HepG2 (cell line): Measurements from ENCODE around the gene KANK3. TPM values are rescaled to one million over a fixed set of nuclear protein-coding genes. Genes with fewer than 3 reads are reported as not detected.
A peak's percentile ranks its signal among the peaks of the same experiment; 100 is the strongest.

Experiments
- ATAC-seq: fragments of 200-7000 bp; cut with Tn5 transposase; 3 replicates; pipeline ENCODE4 v1.9.1; 2020; ENCODE audit warnings: mild to moderate bottlenecking, moderate library complexity
- BruUV-seq: library from RNA; stranded (reverse); fragments of 400-500 nt; replicated peaks from 2 replicates; lab custom pipeline; 2021; lab: Mats Ljungman, UMichigan
- CTCF ChIA-PET: fragments of 300-600 bp; formaldehyde crosslinking; extraction: SDS; loops from one replicate; lab custom pipeline; 2021; ENCODE audit warnings: low total read pairs, inconsistent platforms, low intra/inter-chr PET ratio; lab: Yijun Ruan, JAX
- POLR2A ChIA-PET: fragments of 350-600 bp; sonication (Branson Sonifier 250); formaldehyde crosslinking; loops from one replicate; lab custom pipeline; 2020; ENCODE audit warnings: antibody characterized with exemption, inconsistent platforms; lab: Yijun Ruan, JAX
- DNase-seq: peaks from one replicate; pipeline ENCODE4 v3.0.0-alpha.2; 2015; ENCODE audit warnings: low spot score
- FAIRE-seq: peaks from 3 replicates; lab custom pipeline; 2011; peaks lifted over from hg19 to GRCh38; lab: Jason Lieb, UNC
- H2AFZ ChIP-seq: one replicate; pipeline ENCODE4 v1.6.1; 2011; ENCODE audit warnings: low read length, inconsistent platforms
- H3K27ac ChIP-seq: fragments of 300-600 bp; 3 replicates; pipeline ENCODE4 v1.8.0; 2011; ENCODE audit warnings: mixed run types, mild to moderate bottlenecking, mixed read lengths, low read length, inconsistent platforms; ENCODE audit not compliant: insufficient read depth; ENCODE audit errors: extremely low read length
- H3K27me3 ChIP-seq, 2 experiments: fragments of 200-600 bp in 1 of 2; 2 replicates in 1 of 2; 3 replicates in 1 of 2; pipeline versions ENCODE4 v1.6.0 to v1.8.0; 2011; ENCODE audit warnings: low read length in 2 of 2, mild to moderate bottlenecking in 2 of 2, moderate library complexity in 2 of 2, inconsistent platforms in 1 of 2; ENCODE audit not compliant: insufficient read depth in 2 of 2, control insufficient read depth in 1 of 2
- H3K36me3 ChIP-seq, 2 experiments: fragments of 200-600 bp in 1 of 2; replicated peaks in 1 of 2; 2 replicates in 1 of 2; 3 replicates in 1 of 2; pipeline versions ENCODE4 v1.5.1 to v1.8.0; 2011; ENCODE audit warnings: low read length in 2 of 2, inconsistent platforms in 1 of 2; ENCODE audit not compliant: insufficient read depth in 2 of 2, control insufficient read depth in 1 of 2
- H3K4me1 ChIP-seq: 2 replicates; pipeline ENCODE4 v1.5.1; 2012; ENCODE audit warnings: low read length, inconsistent platforms; ENCODE audit not compliant: insufficient read depth
- H3K4me2 ChIP-seq: 2 replicates; pipeline ENCODE4 v1.6.0; 2011; ENCODE audit warnings: low read depth, low read length, inconsistent platforms
- H3K4me3 ChIP-seq, 3 experiments: fragments of 200-600 bp in 1 of 3; sonication (generic), shearing (Covaris generic) in 1 of 3; replicated peaks in 1 of 3; 2 replicates each; pipeline ENCODE4 v1.5.1; 2011 to 2016; ENCODE audit warnings: low read length in 3 of 3, inconsistent platforms in 2 of 3, low read depth in 2 of 3, mild to moderate bottlenecking in 2 of 3, control low read depth in 1 of 3, mixed read lengths in 1 of 3; ENCODE audit not compliant: insufficient read depth in 1 of 3
- H3K79me2 ChIP-seq: one replicate; pipeline ENCODE4 v1.6.1; 2011; ENCODE audit warnings: low read length, inconsistent platforms; ENCODE audit not compliant: insufficient read depth
- H3K9ac ChIP-seq: 2 replicates; pipeline ENCODE4 v1.6.0; 2011; ENCODE audit warnings: mild to moderate bottlenecking, low read depth, low read length, inconsistent platforms; ENCODE audit not compliant: insufficient read depth
- H3K9me3 ChIP-seq: 2 replicates; pipeline ENCODE4 v1.5.1; 2012; ENCODE audit warnings: mild to moderate bottlenecking, low read length
- H4K20me1 ChIP-seq: 2 replicates; pipeline ENCODE4 v1.6.0; 2011; ENCODE audit warnings: inconsistent platforms, mild to moderate bottlenecking, low read length, moderate library complexity; ENCODE audit not compliant: insufficient read depth
- KAT7 ChIP-seq: IDR thresholded peaks from 2 replicates; pipeline ENCODE4 v1.6.1; 2018; ENCODE audit warnings: borderline replicate concordance, missing compliant biosample characterization
- MEF2D ChIP-seq: sonication (generic); formaldehyde crosslinking; IDR thresholded peaks from 2 replicates; pipeline ENCODE4 v1.5.1; 2020; ENCODE audit warnings: mild to moderate bottlenecking, missing genetic modification reagents
- NFIC ChIP-seq: IDR thresholded peaks from 2 replicates; pipeline ENCODE4 v1.6.1; 2012; ENCODE audit warnings: mild to moderate bottlenecking, low read length, inconsistent platforms
- ZNF253 ChIP-seq: sonication (generic); formaldehyde crosslinking; IDR thresholded peaks from 2 replicates; pipeline ENCODE4 v1.8.0; 2022; ENCODE audit warnings: mild to moderate bottlenecking, missing genetic modification reagents, borderline replicate concordance
- ZNF343 ChIP-seq: sonication (generic); formaldehyde crosslinking; IDR thresholded peaks from 2 replicates; pipeline ENCODE4 v1.4.0; 2020; ENCODE audit warnings: mild to moderate bottlenecking, missing genetic modification reagents
- ZNF501 ChIP-seq: sonication (generic); formaldehyde crosslinking; IDR thresholded peaks from 2 replicates; pipeline ENCODE4 v1.5.1; 2020; ENCODE audit warnings: mild to moderate bottlenecking, moderate library complexity, missing genetic modification reagents
- ZNF619 ChIP-seq: sonication (generic); formaldehyde crosslinking; IDR thresholded peaks from 2 replicates; pipeline ENCODE4 v1.4.0; 2020; ENCODE audit warnings: mild to moderate bottlenecking, missing genetic modification reagents
- ZNF891 ChIP-seq: sonication (generic); formaldehyde crosslinking; IDR thresholded peaks from 2 replicates; pipeline ENCODE4 v1.5.0; 2020; ENCODE audit warnings: mild to moderate bottlenecking, missing genetic modification reagents
- WGBS: methylation state at CpG from one replicate; pipeline ENCODE4 v1.1.6; 2017; ENCODE audit warnings: low lambda C conversion rate; 5-methylcytosine and 5-hydroxymethylcytosine counted together
- in situ Hi-C: cut with HindIII; loops from 2 replicates; pipeline ENCODE4 v1.10.0; 2017; ENCODE audit warnings: low pct_unique_long_range_greater_than_20kb; ENCODE audit not compliant: extremely low pct_ligation_motif_present
- intact Hi-C: fragments of 100-400 bp; cut with micrococcal nuclease; formaldehyde crosslinking; loops from one replicate; pipeline ENCODE4 v1.10.0; 2022; ENCODE audit not compliant: unreplicated experiment
- polyA plus RNA-seq, 8 experiments: library from polyadenylated mRNA; depleted of rRNA in 3 of 8; stranded (reverse) in 7 of 8; unstranded in 1 of 8; fragments of >200 nt; fragmentation: Illumina TruSeq in 4 of 8; extraction: Trizol in 4 of 8; gene quantifications; 2 replicates each; pipeline versions ENCODE4 v1.2.1 to v1.2.3, GENCODE V29; 2011 to 2016; ENCODE audit warnings: low read depth in 4 of 8, missing spikeins in 1 of 8, mixed read lengths in 1 of 8; ENCODE audit not compliant: insufficient read depth in 1 of 8
- total RNA-seq, 5 experiments: library from RNA; depleted of rRNA; stranded (reverse); fragments of >200 nt; fragmentation: Illumina TruSeq; extraction: Trizol; gene quantifications; 2 replicates each; pipeline ENCODE4 v1.2.3, GENCODE V29; 2016; ENCODE audit warnings: low read depth in 1 of 5
- TF ChIP-seq, protein P1 (sequence below): sonication (generic); formaldehyde crosslinking; IDR thresholded peaks from 2 replicates; pipeline ENCODE4 v1.8.0; 2022; ENCODE audit warnings: missing genetic modification reagents, low read depth, mild to moderate bottlenecking, borderline replicate concordance
- TF ChIP-seq, protein P2 (sequence below): sonication (generic); formaldehyde crosslinking; IDR thresholded peaks from 2 replicates; pipeline ENCODE4 v1.4.0; 2020; ENCODE audit warnings: missing genetic modification reagents
- TF ChIP-seq, protein P3 (sequence below): sonication (generic); formaldehyde crosslinking; IDR thresholded peaks from 2 replicates; pipeline ENCODE4 v1.4.0; 2020; ENCODE audit warnings: mild to moderate bottlenecking, missing genetic modification reagents, borderline replicate concordance
- TF ChIP-seq, protein P4 (sequence below): IDR thresholded peaks from 2 replicates; pipeline ENCODE4 v1.4.0; 2020; ENCODE audit warnings: mild to moderate bottlenecking, missing genetic modification reagents

KANK3 gene
- total and polyA plus RNA-seq, 2 of the 13 experiments (the other 11 are each of a cell fraction or from before 2014, with no cell fraction given), result 0.15 to 0.20 TPM

DNA sequence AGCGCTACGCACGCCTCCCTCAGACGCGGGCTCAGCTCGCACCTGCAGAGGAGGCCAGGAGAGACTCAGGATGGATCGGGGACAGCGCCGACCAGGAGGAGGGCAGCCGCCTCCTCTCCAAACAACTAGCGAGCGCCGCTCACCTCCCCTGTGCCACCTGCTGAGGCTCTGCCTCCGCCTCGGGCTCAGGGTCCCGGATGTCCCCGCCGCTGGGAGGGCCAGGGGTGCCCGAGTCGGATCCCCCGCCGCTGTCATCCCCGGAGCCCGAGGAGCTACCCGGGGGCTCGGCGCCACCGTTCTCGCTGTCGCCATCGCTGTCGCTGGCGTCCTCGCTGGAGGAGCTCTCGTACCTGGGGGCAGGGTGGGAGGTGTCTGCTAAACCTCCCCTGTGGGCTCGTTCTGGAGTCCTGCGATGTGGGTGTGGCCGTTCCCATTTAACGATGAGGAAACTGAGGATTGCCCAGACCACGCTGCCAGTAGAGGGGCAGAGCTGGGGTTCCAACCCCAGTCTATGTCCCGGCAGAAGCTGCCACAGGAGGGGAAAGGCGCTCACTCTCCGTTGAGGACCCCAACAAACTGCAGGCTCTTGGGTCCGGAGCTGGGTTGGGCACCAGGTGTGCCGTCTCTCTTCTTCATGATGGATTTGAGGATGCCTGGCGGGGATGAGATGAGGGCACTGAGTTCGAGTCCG is 9.2 kb downstream of the KANK3 start (continued):
- no peak for TF ChIP-seq ZNF343 (CRISPR knock-in tag)
- no peak for TF ChIP-seq MEF2D (CRISPR knock-in tag)
- TF ChIP-seq, protein P1, sequence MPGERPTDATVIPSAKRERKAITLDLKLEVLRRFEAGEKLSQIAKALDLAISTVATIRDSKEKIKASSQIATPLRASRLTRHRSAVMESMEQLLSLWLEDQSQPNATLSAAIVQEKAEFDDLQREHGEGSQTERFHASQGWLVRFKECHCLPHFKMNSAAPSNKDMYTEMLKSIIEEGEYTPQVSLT (CRISPR knock-in tag), result no peak
- TF ChIP-seq, all 625 proteins: peak for 6

DNA sequence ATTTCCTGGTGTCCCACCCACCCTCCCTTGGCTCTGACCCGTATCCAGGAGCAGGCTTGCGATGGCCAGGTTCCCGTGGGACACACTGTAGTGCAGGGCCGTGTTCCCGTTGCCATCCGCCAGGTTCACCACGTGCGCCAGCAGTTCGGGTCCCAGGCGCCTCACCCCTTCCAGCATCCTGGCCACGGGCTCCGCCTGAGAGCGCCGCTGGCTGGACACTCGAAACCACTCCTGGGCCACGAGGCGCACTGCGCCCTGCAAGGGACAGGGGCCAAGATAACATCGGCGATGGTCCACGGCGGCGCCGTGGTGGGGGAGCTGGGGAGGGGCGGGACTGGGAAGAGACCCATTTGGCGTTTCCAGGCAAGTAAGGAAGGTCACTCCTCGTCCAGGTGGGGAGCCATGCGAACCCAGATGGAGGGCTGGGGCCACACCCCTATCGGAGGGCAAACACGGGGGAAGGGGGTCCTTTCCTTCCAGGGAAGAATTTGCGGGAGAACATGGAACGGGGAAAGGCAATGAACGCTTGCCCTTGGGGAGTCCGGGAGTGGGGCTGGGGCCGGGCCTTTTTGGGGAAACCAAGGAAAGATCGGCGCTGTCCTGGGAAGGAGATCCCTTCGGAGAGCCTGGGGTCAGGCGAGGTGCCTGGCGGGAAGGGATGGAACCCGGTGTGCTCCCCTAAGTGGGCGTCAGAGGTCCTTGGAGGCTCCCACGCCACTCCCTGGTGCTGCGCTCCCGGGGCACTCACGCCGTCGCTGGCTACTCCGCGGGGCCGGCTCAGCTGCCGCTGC is 9.9 kb downstream of the KANK3 start:
- POLR2A ChIA-PET, result interaction anchor here (2.1 kb wide), 1 partner anchor 13 kb away, joined by 15 read pairs; the partner anchor contains the start of genes NDUFA7 and RPS28
- FAIRE-seq (no peak), DNase-seq (no peak), ATAC-seq (no peak; the same call in 2 of the 3 replicates)
- Histone ChIP-seq H3K9me3 (no peaks in the 10 kb centered on the region), H3K4me3 (peak overlapping the region in 1 of 3 experiments; percentile 23; a peak in 1 of 6 replicates), H3K27ac (no peak overlapping the region), H2AFZ (no peak overlapping the region), H3K9ac (no peak overlapping the region), H3K4me2 (peak overlapping the region; percentile 58; the same call in 1 of the 2 replicates), H3K79me2 (no peaks in the 10 kb centered on the region), H3K4me1 (peaks cover 38% of the 10 kb centered on the region), H3K36me3 (no peaks in the 10 kb centered on the region), H3K27me3 (peaks cover 10 to 62% of the 10 kb centered on the region in 2 experiments), H4K20me1 (no peaks in the 10 kb centered on the region)
- 32% methylated on average over 31 of the region's 52 CpGs for WGBS
- CTCF ChIA-PET, result no interaction called here
- intact Hi-C loops, result no loop called here
- BruUV-seq, result no TSS peak
- in situ Hi-C loops, result no loop called here
- TF ChIP-seq ZNF619, result no peak
- no peak for TF ChIP-seq ZNF253
- TF ChIP-seq ZNF891 (CRISPR knock-in tag), result no peak
- TF ChIP-seq, protein P2, sequence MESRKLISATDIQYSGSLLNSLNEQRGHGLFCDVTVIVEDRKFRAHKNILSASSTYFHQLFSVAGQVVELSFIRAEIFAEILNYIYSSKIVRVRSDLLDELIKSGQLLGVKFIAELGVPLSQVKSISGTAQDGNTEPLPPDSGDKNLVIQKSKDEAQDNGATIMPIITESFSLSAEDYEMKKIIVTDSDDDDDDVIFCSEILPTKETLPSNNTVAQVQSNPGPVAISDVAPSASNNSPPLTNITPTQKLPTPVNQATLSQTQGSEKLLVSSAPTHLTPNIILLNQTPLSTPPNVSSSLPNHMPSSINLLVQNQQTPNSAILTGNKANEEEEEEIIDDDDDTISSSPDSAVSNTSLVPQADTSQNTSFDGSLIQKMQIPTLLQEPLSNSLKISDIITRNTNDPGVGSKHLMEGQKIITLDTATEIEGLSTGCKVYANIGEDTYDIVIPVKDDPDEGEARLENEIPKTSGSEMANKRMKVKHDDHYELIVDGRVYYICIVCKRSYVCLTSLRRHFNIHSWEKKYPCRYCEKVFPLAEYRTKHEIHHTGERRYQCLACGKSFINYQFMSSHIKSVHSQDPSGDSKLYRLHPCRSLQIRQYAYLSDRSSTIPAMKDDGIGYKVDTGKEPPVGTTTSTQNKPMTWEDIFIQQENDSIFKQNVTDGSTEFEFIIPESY, result peak; percentile 57; the same call in 1 of the 2 replicates
- no peak for TF ChIP-seq KAT7 (CRISPR knock-in tag)
- TF ChIP-seq, protein P3, sequence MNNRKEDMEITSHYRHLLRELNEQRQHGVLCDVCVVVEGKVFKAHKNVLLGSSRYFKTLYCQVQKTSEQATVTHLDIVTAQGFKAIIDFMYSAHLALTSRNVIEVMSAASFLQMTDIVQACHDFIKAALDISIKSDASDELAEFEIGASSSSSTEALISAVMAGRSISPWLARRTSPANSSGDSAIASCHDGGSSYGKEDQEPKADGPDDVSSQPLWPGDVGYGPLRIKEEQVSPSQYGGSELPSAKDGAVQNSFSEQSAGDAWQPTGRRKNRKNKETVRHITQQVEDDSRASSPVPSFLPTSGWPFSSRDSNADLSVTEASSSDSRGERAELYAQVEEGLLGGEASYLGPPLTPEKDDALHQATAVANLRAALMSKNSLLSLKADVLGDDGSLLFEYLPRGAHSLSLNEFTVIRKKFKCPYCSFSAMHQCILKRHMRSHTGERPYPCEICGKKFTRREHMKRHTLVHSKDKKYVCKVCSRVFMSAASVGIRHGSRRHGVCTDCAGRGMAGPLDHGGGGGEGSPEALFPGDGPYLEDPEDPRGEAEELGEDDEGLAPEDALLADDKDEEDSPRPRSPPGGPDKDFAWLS, result no peak
- TF ChIP-seq, protein P4, sequence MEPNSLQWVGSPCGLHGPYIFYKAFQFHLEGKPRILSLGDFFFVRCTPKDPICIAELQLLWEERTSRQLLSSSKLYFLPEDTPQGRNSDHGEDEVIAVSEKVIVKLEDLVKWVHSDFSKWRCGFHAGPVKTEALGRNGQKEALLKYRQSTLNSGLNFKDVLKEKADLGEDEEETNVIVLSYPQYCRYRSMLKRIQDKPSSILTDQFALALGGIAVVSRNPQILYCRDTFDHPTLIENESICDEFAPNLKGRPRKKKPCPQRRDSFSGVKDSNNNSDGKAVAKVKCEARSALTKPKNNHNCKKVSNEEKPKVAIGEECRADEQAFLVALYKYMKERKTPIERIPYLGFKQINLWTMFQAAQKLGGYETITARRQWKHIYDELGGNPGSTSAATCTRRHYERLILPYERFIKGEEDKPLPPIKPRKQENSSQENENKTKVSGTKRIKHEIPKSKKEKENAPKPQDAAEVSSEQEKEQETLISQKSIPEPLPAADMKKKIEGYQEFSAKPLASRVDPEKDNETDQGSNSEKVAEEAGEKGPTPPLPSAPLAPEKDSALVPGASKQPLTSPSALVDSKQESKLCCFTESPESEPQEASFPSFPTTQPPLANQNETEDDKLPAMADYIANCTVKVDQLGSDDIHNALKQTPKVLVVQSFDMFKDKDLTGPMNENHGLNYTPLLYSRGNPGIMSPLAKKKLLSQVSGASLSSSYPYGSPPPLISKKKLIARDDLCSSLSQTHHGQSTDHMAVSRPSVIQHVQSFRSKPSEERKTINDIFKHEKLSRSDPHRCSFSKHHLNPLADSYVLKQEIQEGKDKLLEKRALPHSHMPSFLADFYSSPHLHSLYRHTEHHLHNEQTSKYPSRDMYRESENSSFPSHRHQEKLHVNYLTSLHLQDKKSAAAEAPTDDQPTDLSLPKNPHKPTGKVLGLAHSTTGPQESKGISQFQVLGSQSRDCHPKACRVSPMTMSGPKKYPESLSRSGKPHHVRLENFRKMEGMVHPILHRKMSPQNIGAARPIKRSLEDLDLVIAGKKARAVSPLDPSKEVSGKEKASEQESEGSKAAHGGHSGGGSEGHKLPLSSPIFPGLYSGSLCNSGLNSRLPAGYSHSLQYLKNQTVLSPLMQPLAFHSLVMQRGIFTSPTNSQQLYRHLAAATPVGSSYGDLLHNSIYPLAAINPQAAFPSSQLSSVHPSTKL (CRISPR knock-in tag), result no peak
- TF ChIP-seq NFIC, result no peak
- no peak for TF ChIP-seq ZNF501
